Activated CD8-positive, alpha-beta memory T cell treated with anti-CD3 and anti-CD28 coated beads, Interleukin-2, amount 50 U/mL, for 24 hours (primary cell): Measurements from ENCODE around the gene DAAM1.

Experiments
- DNase-seq: peaks from one replicate; pipeline ENCODE4 v3.0.0-alpha.2; 2020; ENCODE audit errors: extremely low read depth

The DAAM1 gene

DNA sequence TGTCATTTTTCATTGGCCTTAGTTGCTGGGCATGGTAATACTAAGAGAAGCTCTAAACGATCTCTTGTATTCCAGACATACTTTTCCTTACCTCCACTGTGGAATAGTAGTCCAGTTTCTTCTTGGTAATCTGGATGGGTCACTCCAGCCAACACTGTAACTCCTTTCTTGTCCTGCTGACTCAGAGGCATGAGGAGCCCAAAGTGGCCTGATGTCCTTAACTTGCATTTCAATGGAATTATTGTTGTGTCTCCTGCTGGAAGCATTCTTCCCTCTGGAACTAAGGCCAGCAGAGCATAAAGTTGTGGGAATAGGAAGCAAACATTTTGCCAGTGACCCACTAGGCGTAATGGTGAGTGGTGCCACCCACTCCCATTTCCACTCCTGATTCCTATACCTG lies 33.1 kb downstream of the DAAM1 start:
- no peak for DNase-seq

DNA sequence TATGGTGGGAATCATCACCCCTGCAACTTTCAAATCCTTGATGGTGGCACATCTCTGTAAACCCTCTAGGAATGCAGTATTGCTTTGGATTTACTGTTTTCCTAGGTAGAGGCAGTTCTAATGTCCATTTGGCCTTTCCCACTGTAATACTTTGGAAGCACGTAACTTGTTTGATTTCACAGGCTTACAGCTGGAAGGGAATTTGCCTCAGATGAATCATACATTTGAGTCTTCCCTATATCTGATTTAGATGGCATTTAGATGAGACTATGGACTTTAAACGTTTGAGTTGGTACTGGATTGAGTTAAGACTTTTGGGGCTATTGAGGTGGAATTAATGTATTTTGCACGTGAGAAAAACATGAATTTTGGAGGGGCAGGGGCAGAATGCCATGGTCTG lies 35.9 kb downstream of the DAAM1 start:
- no peak for DNase-seq

DNA sequence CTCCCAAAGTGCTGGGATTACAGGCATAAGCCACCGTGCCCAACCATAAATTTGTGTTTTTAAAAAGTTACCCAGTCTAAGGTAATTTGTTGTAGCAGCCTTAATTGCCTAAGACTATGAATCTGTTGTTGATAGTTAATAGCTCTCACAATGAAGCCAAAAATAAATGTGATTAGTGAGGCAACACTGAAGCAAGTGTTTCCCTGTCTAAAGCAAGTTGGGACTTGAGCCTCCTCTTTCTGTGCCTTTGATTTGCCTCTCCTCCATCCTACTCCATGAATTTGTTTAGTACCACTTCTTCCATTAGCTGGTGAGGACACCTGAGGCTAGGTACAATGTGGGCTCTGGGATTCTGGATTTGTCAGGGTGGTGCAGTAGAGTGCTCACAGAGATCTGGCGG lies 36.8 kb downstream of the DAAM1 start:
- DNase-seq, result no peak

DNA sequence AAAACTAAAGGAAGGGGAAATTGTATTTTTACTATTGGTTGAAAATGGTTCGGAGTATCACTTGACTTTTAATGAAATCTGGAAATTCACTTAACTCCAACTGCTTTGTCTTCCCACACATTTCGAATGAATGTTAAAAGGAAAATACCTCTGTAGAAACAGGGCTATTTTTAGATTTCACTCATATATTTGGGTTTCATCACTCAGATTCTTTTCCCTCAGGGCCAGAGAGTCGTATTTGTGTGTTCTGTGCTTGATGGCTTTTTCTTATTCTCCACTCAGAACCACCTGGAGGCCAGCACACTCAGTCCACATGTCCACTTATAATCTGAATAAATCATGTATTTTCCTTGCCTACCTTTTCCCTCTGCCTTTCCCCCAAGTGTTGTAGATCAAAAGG lies 40.0 kb downstream of the DAAM1 start:
- DNase-seq, result no peak

DNA sequence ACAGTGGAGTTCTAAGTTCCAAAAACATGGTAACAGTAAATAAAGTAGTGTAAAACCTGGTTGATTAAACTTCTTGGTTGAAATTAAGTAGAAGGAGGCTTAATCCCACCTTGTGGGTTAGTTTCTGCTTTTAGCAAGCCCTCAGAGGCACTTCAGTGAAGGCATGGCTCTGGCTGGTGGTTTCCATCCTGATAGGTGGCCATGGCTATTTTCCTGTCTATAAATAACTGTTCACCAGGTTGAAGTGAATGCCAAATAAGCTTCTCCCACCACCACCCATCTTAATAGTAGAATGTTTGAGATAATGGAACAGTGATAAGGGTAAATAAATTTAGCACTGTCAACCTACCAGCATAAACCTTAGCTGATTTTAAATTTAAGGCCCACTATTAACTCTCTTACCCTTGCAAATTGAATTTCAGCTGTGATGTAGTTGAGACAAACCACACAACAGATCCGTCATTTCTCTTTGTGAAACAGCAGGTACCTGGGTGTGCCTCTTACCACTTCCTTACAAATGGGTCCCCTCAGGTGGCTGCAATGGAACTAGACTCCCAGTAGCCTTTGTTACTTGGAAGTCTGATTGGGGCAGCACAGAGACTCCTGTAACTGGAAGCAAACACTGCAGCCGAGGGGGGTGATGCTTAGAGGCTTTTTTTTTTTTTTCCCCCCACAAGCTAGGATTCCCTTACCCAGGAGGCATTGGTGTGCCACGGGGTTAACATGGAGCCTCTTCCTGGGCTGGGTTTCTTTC lies 41.4 kb downstream of the DAAM1 start:
- DNase-seq, result no peak

DNA sequence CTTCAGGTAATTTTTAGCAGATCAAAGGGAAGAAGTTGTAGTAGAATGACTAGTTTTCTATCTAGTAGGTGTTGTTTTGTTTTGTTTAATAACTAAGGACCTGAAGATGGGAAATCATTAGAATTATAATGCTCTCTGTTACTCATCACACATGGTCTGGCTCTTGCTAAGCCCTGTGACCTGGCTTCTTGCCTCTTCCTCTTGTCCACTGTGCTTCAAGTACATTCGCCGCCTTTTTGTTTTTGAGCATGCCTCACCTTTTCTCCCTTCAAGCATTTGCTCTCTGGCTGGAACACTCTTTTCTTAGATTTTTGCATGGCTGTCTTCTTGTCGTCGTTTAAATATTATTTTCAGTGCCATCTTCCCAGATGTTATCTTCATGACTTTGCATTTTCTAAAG lies 47.7 kb downstream of the DAAM1 start:
- no peak for DNase-seq

DNA sequence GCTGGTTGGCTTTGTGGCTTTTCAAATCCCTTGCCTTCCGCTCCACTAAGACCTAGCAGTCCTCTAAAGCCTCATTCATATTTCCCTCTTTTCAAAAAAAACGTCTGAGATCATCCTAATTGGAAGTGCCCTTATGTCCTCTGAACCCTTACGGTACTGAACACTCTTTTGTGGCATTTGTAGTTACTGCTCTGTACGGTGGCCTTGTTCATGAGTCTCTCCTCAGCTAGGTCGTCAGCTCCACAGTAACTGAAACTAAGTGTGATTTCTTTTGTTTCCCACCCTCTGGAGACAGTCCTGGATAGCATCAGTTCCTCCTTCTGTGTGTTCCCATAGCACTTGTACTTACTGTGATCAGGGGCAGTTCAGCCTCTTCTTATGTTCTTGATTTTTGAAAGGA lies 49.7 kb downstream of the DAAM1 start:
- DNase-seq, result no peak

DNA sequence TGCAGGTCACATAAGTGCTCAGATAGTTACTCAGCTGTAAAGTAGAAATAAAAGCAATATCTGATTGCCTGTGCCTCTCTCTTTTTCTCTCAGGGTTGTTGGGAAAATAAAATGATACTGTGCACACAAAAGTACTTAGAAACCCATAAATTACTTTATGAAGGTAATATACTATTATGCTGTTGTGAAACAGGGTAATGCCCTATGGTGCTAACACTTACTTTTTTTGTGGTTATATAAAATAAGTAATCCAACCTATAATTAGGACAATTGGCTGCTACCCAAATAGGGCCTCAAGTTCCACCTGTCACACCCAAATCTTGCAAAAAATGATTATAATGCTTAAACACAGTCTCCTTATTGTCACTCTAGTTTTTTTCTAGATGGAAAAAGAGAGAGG lies 50.6 kb downstream of the DAAM1 start:
- no peak for DNase-seq

DNA sequence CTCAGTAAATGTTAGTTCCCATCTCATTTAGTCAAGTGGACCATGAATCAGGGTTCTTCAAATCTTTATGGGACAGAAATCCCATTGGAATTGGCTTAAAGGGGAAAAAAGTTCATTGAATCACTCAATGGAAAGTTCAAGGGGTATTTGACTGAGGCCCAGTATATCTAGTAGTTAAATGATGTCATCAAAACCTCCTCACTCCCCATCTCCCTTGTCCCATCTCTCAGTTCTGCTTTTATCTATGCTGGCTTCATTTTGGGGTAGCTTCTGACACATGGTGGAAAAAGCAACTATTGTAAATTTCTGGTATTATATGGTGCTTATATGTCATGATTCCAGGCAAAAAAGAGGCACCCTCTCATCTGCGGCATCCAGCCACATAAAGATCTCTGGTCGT lies 51.9 kb downstream of the DAAM1 start:
- DNase-seq, result no peak

DNA sequence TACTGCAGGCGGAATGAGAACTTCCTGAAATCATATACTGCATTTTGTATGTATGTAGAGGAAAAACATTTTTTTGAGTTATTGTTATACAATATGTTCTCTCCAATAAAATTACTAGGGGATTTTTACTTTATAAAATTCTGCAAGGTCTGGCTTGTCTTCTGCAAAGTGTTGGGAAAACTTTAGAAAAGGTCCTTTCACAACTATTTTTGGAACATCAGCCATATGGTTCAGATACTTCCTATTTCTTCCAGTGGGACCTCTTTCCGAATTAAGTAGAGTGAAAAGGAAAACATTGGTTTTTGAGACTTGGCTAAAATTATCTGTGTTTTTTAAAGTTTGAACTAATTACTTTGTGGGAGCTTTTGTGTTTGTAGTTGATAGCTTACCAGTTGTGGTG lies 52.7 kb downstream of the DAAM1 start:
- no peak for DNase-seq

DNA sequence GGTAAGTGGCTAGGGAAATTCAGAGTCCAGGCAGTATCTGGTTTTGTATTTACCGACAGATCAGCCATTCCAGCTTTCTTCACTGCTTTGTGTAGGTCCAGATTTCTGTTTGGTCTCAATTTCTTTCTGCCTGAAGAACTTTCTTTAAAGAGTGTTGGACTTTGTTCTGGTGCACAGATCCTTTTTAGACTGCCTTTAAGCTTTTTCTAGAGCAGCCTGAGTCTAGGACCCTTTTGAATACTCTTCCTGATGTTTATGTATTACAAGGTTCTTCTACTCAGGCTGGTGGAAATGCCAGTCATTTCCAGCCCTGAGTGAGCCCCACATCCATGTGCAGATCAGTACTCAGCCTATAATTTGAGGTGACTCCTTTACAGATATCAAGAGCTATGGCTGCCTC lies 54.7 kb downstream of the DAAM1 start:
- DNase-seq, result no peak

DNA sequence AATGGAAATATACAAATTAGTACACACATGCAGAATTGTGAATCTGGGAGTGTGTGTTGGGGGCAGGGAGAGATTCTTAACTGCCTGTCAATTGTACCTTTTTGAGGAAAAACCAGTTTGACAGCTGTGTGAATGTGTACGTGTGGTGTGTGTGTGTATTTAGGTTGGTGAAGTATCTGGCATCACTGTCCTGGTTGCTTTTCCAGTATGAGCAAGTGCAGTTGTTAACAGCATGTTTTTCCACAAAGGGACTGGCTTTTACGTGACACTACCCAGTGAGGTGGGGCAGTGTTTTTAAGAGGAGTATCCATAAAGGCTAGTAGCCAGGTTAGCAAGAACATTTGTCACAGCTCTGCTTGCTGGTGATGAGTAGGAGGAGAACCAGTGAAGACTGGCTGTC lies 56.1 kb downstream of the DAAM1 start:
- DNase-seq, result no peak

DNA sequence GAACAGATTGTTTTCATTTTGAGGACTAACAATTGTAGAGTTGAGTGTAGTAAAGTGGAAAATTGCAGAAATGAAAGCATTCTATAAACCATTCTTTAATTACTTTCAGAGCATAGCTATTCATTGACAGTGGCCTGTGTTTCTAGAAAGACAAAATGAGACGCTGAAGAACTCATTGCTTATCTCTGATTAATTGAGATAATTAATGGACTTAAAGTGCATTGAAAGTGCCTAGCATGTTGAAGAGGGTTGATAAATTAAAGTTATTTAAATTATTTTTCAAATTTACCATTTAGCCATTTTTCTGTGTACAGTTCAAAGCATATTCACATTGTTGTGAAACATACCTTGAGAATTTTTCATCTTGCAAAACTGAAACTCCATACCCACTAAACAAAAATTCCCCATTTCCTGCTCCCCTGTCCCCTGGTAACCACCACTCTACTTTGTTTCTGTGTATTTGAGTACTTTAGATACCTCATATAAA lies 57.4 kb downstream of the DAAM1 start:
- DNase-seq, result no peak

DNA sequence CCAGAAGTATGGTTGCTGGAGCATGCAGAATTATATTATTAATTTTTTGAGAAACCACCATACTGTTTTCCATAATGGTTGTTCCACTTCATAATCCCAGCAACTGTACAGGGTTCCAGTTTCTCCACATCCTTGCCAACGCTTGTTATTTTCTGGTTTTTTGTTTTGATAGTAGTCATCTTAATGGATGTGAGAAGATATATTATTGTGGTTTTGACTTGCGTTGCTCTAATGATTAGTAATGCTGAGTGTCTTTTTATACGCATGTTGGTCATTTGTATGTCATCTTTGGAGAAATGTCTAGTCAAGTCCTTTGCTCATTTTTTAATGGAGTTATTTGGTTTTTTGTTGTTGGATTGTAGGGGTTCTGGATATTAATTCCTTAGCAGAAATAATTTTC lies 58.1 kb downstream of the DAAM1 start:
- DNase-seq, result no peak

DNA sequence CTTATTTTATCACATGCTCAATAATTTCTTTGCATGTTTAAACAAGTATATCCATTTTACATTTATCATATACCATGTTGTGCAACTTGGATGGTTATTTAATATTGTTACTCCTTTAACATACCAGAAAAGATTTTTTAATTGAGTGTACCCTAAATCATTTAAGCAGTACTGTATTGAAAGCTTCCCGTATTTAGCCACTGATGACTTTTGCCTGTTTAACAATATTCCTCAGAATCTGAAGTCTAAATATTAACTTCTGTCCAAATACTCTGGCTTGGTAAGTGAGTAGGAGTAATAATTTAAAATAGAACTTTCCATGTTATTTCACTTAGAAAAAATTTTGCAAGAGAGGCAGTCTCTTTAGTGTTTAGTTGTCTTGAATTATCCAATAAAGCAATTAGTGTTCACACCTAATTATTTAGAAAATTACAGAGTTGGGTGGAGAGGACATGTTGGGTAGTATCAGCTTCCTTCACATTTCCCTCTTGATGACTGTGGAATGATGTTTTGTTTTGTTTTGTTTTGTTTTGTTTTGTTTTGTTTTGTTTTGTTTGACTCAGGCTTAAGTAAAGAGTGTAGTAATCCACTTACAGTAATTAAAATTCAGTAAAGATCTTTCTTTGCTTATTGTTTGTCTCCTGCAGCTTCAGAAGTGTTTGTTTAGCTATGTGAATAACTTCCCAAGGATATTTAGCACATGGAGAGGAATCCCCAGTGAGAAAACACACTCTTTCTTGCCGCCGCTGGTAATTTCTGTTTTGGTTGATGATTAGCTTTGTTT lies 59.5 kb downstream of the DAAM1 start:
- no peak for DNase-seq

DNA sequence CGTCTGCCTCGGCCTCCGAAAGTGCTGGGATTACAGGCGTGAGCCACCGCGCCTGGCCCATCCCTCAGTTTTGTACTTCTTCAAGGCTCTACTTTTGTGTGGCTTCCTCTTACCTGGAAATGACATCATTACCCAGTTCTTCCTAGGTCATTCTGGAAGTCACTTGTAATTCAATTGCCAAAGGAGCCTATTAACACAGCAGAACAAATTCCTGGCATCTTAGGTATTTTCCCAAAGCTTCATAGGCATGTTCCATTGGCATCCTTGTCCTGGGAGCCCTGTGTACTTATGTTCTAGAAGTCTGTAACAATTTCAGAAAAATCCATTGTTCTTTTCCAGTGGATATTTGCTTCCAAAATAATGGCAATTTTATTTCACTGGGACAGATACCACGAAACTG lies 60.6 kb downstream of the DAAM1 start:
- no peak for DNase-seq

DNA sequence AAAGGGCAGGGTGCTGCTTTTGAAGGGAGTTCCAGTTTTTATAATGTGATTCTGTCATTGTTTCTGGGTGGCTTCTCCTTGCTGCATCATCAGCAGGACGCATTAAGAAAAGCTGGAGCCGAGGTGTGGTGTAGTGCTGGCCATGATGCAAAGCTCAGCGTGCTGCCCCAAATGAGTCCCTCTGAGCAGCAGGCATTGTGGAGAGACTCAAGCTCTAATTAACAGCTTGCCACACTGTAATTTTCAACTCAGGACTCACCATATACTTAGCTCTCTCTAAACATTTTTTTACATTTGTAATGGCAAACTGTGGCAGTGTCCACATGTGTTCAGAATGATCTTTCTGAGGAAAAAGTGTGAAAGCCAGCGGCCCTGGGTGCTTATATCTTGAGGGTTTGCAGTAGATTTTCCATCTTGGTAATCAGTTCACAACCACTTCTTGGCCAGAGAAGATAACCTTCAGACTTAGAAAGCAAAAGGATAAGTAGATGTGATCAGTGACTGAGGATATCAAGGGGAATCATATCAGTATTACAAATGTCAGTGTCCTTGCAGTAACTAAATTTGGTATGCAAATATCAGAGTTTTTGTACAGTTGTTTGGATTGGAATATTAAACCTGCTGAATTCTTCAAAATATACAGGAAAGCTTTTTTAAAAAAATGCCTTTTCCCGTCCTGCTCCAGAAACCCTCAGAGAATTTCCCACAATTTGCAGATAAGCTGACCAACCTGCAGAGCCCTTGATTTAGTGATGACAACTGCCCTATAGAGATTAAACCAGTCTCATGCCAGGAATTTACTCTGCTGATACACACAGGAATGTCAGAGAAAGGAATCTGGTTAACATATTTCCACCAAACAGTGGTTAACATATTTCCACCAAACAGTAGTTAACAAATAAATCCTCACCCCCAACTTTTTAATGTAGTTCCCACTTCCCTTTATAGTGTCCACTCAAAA lies 63.6 kb downstream of the DAAM1 start:
- DNase-seq, result no peak

DNA sequence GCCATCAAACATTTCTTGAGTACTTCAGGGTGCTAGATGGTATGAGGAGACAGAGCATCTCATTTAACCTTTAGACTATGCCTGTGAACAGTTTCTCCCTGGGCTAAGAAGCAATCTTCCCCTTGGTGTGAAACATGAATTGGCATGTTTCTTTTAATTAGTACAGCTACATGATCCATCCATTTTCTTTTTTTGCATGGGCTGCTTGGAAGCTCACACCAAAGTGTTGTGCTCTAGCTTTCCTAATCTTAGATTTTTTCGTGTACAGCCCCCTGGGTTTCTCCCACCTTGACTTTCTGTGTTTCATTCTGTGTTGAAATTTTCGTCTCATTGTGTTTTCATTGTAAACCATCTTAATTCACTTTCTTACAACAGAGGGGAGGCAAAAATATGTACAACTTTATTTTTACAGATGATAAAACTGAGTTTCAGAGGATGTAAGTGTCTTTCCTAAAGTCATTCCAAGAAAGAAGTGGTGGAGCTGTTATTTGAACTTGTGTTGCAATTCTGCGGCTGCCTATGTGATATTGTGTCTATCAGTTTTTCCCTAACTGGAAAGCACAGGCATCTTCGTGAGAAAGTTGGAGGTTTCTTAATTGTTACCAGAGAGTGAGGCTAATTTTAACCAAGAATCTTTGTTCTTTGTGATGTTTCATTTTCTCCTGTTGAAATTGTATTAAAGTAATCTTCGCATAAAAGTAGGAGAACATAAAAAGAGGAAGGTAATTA lies 64.5 kb downstream of the DAAM1 start:
- no peak for DNase-seq

DNA sequence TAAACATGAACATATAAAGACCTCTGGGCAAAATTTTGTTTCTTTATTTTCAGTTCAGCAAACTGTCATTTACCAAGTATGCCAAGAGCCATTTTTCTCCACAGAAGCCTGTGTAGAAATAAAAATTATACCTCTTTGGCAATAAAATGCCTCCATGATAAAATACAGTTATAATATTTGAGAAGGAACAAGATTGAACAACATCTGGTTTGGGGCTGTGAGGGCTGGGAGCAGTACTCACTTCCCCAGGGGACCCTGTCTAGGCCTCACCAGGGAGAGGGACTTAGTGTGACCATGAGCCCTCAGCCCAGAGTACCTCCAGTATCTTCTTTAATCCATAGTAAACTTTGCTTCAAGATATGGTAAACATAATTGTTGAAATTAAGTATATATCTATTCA lies 65.1 kb downstream of the DAAM1 start:
- DNase-seq, result no peak

DNA sequence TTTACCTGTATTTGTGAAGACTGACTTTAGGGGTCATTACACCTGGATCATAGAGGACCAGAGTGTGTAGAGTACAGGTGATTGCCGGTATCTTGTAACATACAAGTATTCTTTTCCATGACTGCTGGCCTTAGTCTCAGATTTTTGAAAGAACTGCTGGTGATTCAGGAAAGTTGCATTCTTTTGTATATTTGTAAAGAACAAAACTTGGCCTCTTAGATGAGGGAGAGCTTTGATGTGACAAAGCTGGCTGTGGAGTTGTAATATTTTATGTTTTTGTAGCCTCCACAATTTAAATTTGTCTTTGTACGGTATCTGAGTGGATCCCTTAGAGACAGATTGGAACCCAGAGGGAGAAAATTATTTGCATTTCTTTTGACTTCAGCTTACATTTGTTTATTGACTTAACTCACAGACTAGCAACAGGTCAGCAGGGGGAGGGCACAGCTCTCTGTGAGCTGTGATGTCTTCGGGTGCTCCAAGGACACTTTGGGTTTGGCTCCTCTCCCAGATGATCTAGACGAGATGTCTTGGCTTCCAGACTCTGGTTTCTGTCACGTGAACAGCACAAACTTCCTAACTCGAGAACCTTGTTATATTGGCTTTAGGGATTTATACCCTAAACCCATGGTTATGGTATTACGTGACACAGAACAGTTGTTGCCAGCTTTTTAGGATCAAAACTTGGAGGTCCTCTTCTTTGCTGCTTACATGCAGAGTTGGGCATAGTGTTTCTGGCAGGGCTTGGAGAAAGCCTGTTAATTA lies 65.9 kb downstream of the DAAM1 start:
- DNase-seq, result no peak
